Measurements from ENCODE around the gene ELP4.

Gene ELP4

GRCh38 chr11:31761636-31762035 lies 252.1 kb downstream of the ELP4 start:
- no peak for DNase-seq (ENCODE audit: low spot score)
- ChIA-PET CTCF (interaction anchor here (0.5 kb wide), 1 partner anchor 524 kb away, joined by 3 read pairs; no protein-coding TSS in a partner anchor), POLR2A (ENCODE audit: low non-redundant PET) (no interaction called here)
- no peak overlapping the region for H3K27ac ChIP-seq
- no peak for TF ChIP-seq CTCF (conservative IDR thresholded peaks at IDR 0.05; ENCODE audit: low read depth)

- CTCF ChIA-PET, result interaction anchor here (0.6 to 1.5 kb wide), 3 partner anchors 101 to 1258 kb away, joined by 3 to 4 read pairs (median 3); no protein-coding TSS in a partner anchor
These were observed 253.7 kb downstream of the ELP4 start for GRCh38 chr11:31763296-31763695.

GRCh38 chr11:31764261-31764660 lies 254.7 kb downstream of the ELP4 start:
- DNase-seq (ENCODE audit: low spot score), result no peak
- ChIA-PET POLR2A (ENCODE audit: low non-redundant PET) (no interaction called here), CTCF (interaction anchor here (1.5 kb wide), 1 partner anchor 123 kb away, joined by 3 read pairs; no protein-coding TSS in a partner anchor)
- no peak overlapping the region for H3K27ac ChIP-seq
- no peak for TF ChIP-seq CTCF (conservative IDR thresholded peaks at IDR 0.05; ENCODE audit: low read depth)

More at GRCh38 chr11:31763296-31763695, 253.7 kb downstream of the ELP4 start:
- DNase-seq (ENCODE audit: low spot score), result no peak
- no peak for TF ChIP-seq CTCF (conservative IDR thresholded peaks at IDR 0.05; ENCODE audit: low read depth)
- H3K27ac ChIP-seq, result no peak overlapping the region
- POLR2A ChIA-PET (ENCODE audit: low non-redundant PET), result no interaction called here

GRCh38 chr11:31764766-31765165 lies 255.2 kb downstream of the ELP4 start:
- ChIA-PET POLR2A (ENCODE audit: low non-redundant PET) (no interaction called here), CTCF (no interaction called here)
- TF ChIP-seq CTCF (conservative IDR thresholded peaks at IDR 0.05; ENCODE audit: low read depth), result no peak
- DNase-seq (ENCODE audit: low spot score), result no peak
- H3K27ac ChIP-seq, result no peak overlapping the region

- POLR2A ChIA-PET (ENCODE audit: low non-redundant PET), result no interaction called here
These were observed 257.5 kb downstream of the ELP4 start for GRCh38 chr11:31767066-31767465.

GRCh38 chr11:31767685-31768084 lies 258.1 kb downstream of the ELP4 start:
- no peak overlapping the region for H3K27ac ChIP-seq
- TF ChIP-seq CTCF (conservative IDR thresholded peaks at IDR 0.05; ENCODE audit: low read depth), result no peak
- POLR2A ChIA-PET (ENCODE audit: low non-redundant PET), result no interaction called here
- DNase-seq (ENCODE audit: low spot score), result no peak
- CTCF ChIA-PET, result no interaction called here

More at GRCh38 chr11:31767066-31767465, 257.5 kb downstream of the ELP4 start:
- DNase-seq (ENCODE audit: low spot score), result no peak
- no peak overlapping the region for H3K27ac ChIP-seq
- TF ChIP-seq CTCF (conservative IDR thresholded peaks at IDR 0.05; ENCODE audit: low read depth), result no peak
- CTCF ChIA-PET, result no interaction called here
